T-cell (primary cell): ENCODE measurements around the gene LGI1. TPM values are rescaled to one million over a fixed set of nuclear protein-coding genes. Genes with fewer than 3 reads are reported as not detected.

Experiments
- ATAC-seq, 4 experiments: fragments of 200-7000 bp in 3 of 4; fragments of 150-1000 bp in 1 of 4; cut with Tn5 transposase; replicated peaks in 1 of 4; 1 replicate in 3 of 4; 2 replicates in 1 of 4; pipeline ENCODE4 v1.10.0; 2021; ENCODE audit warnings: moderate library complexity in 3 of 4, mild to moderate bottlenecking in 2 of 4, moderate number of reproducible peaks in 1 of 4
- CTCF ChIA-PET, 2 donors: fragments of 300-600 bp; sonication (Branson Sonifier 250); formaldehyde crosslinking; loops; one replicate each; lab custom pipeline; 2022; ENCODE audit warnings: antibody characterized with exemption in 2 of 2; lab: Charles Lee
- POLR2A ChIA-PET, 2 donors: fragments of 300-600 bp; sonication (Branson Sonifier 250); formaldehyde crosslinking; loops; one replicate each; lab custom pipeline; 2022; ENCODE audit warnings: antibody characterized with exemption in 2 of 2; lab: Charles Lee
- DNase-seq, 35 experiments: peaks; one replicate each; pipeline versions ENCODE4 v3.0.0 to v3.0.0-alpha.2; 2013 to 2023
- H3K27ac ChIP-seq: one replicate; pipeline ENCODE4 v1.5.1; 2013; ENCODE audit warnings: low read length
- H3K27me3 ChIP-seq, 2 experiments: replicated peaks in 1 of 2; 1 replicate in 1 of 2; 2 replicates in 1 of 2; pipeline versions ENCODE4 v1.6.1 to v1.7.0; 2013; ENCODE audit warnings: low read length in 1 of 2, mixed read lengths in 1 of 2; ENCODE audit not compliant: control insufficient read depth in 2 of 2, insufficient read depth in 2 of 2; ENCODE audit errors: extremely low read depth in 1 of 2
- H3K36me3 ChIP-seq, 2 donors: 1 replicate in 1 of 2; 2 replicates in 1 of 2; pipeline versions ENCODE4 v1.6.1 to v1.7.0; 2013; ENCODE audit warnings: low read length in 1 of 2; ENCODE audit not compliant: control insufficient read depth in 2 of 2, insufficient read depth in 1 of 2; ENCODE audit errors: extremely low read depth in 1 of 2
- H3K4me1 ChIP-seq, 2 experiments: 1 replicate in 1 of 2; 2 replicates in 1 of 2; pipeline versions ENCODE4 v1.6.1 to v1.7.0; 2013; ENCODE audit warnings: low read length in 2 of 2, mixed read lengths in 1 of 2; ENCODE audit not compliant: insufficient read depth in 2 of 2, control insufficient read depth in 1 of 2; ENCODE audit errors: extremely low read depth in 1 of 2
- H3K4me3 ChIP-seq, 2 donors: 1 replicate in 1 of 2; 2 replicates in 1 of 2; pipeline versions ENCODE4 v1.5.1 to v1.7.0; 2013; ENCODE audit warnings: mild to moderate bottlenecking in 2 of 2, low read length in 1 of 2, moderate library complexity in 1 of 2; ENCODE audit not compliant: control insufficient read depth in 1 of 2; ENCODE audit errors: extremely low read depth in 1 of 2
- H3K9me3 ChIP-seq: 2 replicates; pipeline ENCODE4 v1.7.0; 2013
- H3K27ac Mint-ChIP-seq, 2 donors: one replicate each; pipeline ENCODE4 v1.8.0; 2020 to 2021; ENCODE audit warnings: mild to moderate bottlenecking in 2 of 2, mixed read lengths in 2 of 2
- H3K27me3 Mint-ChIP-seq, 2 donors: one replicate each; pipeline ENCODE4 v1.8.0; 2021 to 2022; ENCODE audit warnings: mixed read lengths in 2 of 2
- H3K36me3 Mint-ChIP-seq: one replicate; pipeline ENCODE4 v1.8.0; 2021; ENCODE audit warnings: mixed read lengths
- H3K4me1 Mint-ChIP-seq, 3 donors: one replicate each; pipeline ENCODE4 v1.8.0; 2020 to 2022; ENCODE audit warnings: mixed read lengths in 3 of 3, mild to moderate bottlenecking in 1 of 3
- H3K4me3 Mint-ChIP-seq, 3 donors: one replicate each; pipeline ENCODE4 v1.8.0; 2020 to 2022; ENCODE audit warnings: mild to moderate bottlenecking in 3 of 3, mixed read lengths in 3 of 3, moderate library complexity in 3 of 3
- H3K9me3 Mint-ChIP-seq, 3 donors: one replicate each; pipeline ENCODE4 v1.8.0; 2020 to 2022; ENCODE audit warnings: mixed read lengths in 3 of 3
- WGBS: methylation state at CpG from one replicate; pipeline ENCODE4 v1.1.5; 2013; ENCODE audit warnings: missing lambda C conversion rate; ENCODE audit not compliant: insufficient coverage; 5-methylcytosine and 5-hydroxymethylcytosine counted together
- total RNA-seq, 35 experiments: library from RNA in 6 of 35; stranded (reverse) in 6 of 35; fragments of 120-200 nt in 1 of 35; gene quantifications; one replicate each; pipeline versions ENCODE4 v1.2.1 to v1.2.4 and lab custom pipeline; 2013 to 2026

Gene LGI1
- total RNA-seq, 5 donors from 2014 or later (not counting 1 experiment from before 2014, with no cell fraction given), result not detected

DNA sequence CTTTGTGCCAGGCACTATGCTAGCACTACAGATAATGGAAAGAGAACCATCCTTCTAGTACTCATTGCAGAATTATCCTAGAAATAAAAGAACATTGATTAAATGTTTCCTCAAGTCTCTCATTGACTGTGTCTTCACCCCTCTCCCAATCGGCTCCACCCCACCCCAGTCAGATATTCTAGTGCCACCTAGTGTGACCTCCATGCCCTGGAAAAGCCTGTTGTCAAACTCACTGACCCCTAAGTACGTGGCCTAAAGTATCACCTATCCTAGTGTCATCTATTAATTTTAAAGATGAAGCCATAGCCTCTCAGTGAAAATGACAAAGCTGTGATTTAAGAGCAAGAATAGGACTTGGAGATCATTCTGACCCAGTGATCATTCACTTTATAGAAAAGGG, 26.3 kb downstream of the LGI1 start:
- Mint-ChIP-seq H3K4me1 (no peaks in the 10 kb centered on the region), H3K4me3 (no peak overlapping the region), H3K9me3 (no peaks in the 10 kb centered on the region), H3K36me3 (no peaks in the 10 kb centered on the region), H3K27me3 (peaks cover 10 to 16% of the 10 kb centered on the region in 2 donors), H3K27ac (no peak overlapping the region)
- H3K9me3 ChIP-seq, result no peaks in the 10 kb centered on the region
- POLR2A ChIA-PET, result no interaction called here
- H3K27me3 ChIP-seq, result no peaks in the 10 kb centered on the region
- no peaks in the 10 kb centered on the region for H3K36me3 ChIP-seq
- WGBS, result no CpG with 5 or more reads among the region's 2 CpGs
- CTCF ChIA-PET, result no interaction called here
- ATAC-seq (no peak), DNase-seq (no peak)
- no peak overlapping the region for H3K4me3 ChIP-seq
- no peak overlapping the region for H3K27ac ChIP-seq
- H3K4me1 ChIP-seq, result no peaks in the 10 kb centered on the region

DNA sequence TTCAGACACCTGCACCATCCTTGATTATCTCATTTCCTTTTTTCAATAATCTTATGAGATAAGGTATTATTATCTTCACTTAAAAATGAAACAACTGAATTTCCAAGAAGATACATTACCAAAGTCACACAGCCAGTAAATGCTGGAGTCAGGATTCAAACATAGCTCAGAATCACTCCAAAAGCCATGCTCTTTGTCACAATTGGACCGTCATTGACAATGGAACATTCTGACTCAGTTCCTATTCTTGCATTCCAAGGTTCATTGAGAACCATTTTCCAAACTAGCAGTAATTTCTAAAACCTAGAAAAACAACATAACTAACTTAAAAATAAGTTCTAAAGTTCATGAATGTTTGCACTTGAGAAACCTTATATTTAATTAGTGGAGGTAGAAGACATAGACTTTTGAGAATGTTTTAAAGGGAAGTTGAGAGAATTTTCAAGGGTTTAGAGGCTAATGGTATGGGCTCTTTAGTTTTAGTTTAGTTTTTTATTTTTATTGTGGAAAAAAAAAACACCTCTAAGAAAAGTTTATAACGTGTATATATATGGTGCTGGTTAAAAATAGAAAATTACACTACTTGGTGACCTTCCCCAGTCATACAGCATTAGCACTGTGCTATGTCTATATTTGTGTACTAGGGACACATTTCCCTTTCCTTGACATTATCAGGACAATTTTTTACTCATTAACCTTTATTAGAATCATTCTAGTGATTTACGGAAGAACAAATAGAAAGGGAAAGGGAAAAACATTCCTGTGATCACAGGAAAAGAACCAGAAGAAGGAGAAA, 30.9 kb downstream of the LGI1 start:
- no peak overlapping the region for H3K27ac ChIP-seq
- CTCF ChIA-PET, result no interaction called here
- Mint-ChIP-seq H3K27ac (no peak overlapping the region), H3K4me3 (no peak overlapping the region), H3K4me1 (no peaks in the 10 kb centered on the region), H3K9me3 (no peaks in the 10 kb centered on the region), H3K27me3 (peaks cover 11 to 12% of the 10 kb centered on the region in 2 donors), H3K36me3 (no peaks in the 10 kb centered on the region)
- DNase-seq, result no peak
- WGBS, result 100% methylated on average over 1 of the region's 3 CpGs
- no peaks in the 10 kb centered on the region for H3K36me3 ChIP-seq
- H3K4me3 ChIP-seq, result no peak overlapping the region
- no peaks in the 10 kb centered on the region for H3K27me3 ChIP-seq
- POLR2A ChIA-PET, result no interaction called here
- no peaks in the 10 kb centered on the region for H3K4me1 ChIP-seq
- ATAC-seq, result no peak
- H3K9me3 ChIP-seq, result no peaks in the 10 kb centered on the region

DNA sequence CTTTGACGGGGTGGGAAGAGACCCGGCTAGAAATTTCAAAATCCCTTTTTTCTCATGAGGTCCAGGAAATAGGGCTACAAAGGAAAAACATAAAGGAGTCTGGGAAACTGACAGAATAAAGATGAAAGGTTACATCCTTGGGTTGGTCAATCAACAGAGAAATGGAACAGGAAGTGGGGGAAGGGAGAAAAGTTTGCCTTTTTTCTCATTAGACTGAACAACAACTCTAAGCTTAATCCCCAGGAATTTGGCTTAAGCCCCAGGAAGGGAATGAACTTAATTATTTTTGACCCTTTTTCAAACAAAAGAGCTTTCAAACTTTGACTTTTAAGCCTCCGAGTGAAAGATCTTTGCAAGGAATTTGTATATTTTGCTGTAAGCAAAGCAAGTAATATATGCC, 32.7 kb downstream of the LGI1 start:
- no peak overlapping the region for H3K27ac ChIP-seq
- Mint-ChIP-seq H3K27me3 (peaks cover 12 to 16% of the 10 kb centered on the region in 2 donors), H3K9me3 (no peaks in the 10 kb centered on the region), H3K4me1 (no peaks in the 10 kb centered on the region), H3K4me3 (no peak overlapping the region), H3K36me3 (no peaks in the 10 kb centered on the region), H3K27ac (no peak overlapping the region)
- POLR2A ChIA-PET, result no interaction called here
- no peak for DNase-seq
- ATAC-seq, result no peak
- no peaks in the 10 kb centered on the region for H3K36me3 ChIP-seq
- CTCF ChIA-PET, result no interaction called here
- no peaks in the 10 kb centered on the region for H3K27me3 ChIP-seq
- 83% methylated on average over 2 of the region's 3 CpGs for WGBS
- no peaks in the 10 kb centered on the region for H3K4me1 ChIP-seq
- H3K9me3 ChIP-seq, result no peaks in the 10 kb centered on the region
- H3K4me3 ChIP-seq, result no peak overlapping the region

DNA sequence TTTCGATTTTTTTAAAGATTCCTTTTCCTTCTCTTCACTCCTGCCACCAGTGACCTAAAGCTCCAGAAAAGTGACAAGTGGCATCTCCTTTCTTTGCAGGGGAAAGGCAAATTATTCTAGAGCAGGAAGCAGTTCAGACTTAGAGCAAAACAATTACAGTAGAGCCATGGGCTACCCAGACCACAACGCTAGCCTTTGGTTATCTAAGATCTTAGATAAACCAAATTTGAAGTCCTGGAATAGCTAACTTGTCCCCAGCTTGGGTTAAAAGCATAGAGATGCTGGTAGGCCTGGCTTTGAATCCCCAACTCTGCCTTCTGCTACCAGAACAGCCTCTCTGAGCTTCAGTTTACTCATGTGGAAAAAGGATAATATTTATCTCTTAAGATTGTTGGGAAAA, 38.4 kb downstream of the LGI1 start:
- Histone ChIP-seq H3K36me3 (no peaks in the 10 kb centered on the region), H3K27me3 (no peaks in the 10 kb centered on the region), H3K4me3 (no peak overlapping the region), H3K9me3 (no peaks in the 10 kb centered on the region), H3K27ac (no peak overlapping the region), H3K4me1 (no peaks in the 10 kb centered on the region)
- H3K9me3 Mint-ChIP-seq, result no peaks in the 10 kb centered on the region
- WGBS, result 100% methylated on average over 1 of the region's 2 CpGs
- H3K4me1 Mint-ChIP-seq, result no peaks in the 10 kb centered on the region
- no peaks in the 10 kb centered on the region for H3K36me3 Mint-ChIP-seq
- no peak overlapping the region for H3K27ac Mint-ChIP-seq
- H3K4me3 Mint-ChIP-seq, result no peak overlapping the region
- CTCF ChIA-PET, result no interaction called here
- POLR2A ChIA-PET, result no interaction called here
- H3K27me3 Mint-ChIP-seq, result peaks cover 7 to 19% of the 10 kb centered on the region in 2 donors
- ATAC-seq (no peak), DNase-seq (no peak)

DNA sequence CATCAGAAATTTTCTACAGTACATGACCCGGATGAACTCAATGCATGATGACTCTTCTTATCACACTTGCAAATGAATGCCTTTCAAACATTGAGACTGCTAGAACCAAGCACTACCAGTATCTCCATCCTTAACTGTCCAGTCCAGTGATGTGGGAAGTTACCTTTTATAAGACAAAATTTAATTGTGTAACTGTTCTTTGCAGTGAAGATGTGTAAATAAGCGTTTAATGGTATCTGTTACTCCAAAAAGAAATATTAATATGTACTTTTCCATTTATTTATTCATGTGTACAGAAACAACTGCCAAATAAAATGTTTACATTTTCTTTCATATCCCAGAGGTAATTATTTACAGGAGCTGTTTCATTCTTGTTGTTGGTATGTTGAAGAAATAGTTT, 40.1 kb downstream of the LGI1 start:
- no peaks in the 10 kb centered on the region for H3K36me3 ChIP-seq
- DNase-seq (no peak), ATAC-seq (no peak)
- Mint-ChIP-seq H3K4me3 (no peak overlapping the region), H3K27me3 (peaks cover 12 to 28% of the 10 kb centered on the region in 2 donors), H3K9me3 (no peaks in the 10 kb centered on the region), H3K27ac (no peak overlapping the region), H3K4me1 (no peaks in the 10 kb centered on the region), H3K36me3 (no peaks in the 10 kb centered on the region)
- no peak overlapping the region for H3K4me3 ChIP-seq
- no peaks in the 10 kb centered on the region for H3K9me3 ChIP-seq
- ChIA-PET POLR2A (no interaction called here), CTCF (no interaction called here)
- no CpG with 5 or more reads among the region's 2 CpGs for WGBS
- H3K27ac ChIP-seq, result no peak overlapping the region
- H3K27me3 ChIP-seq, result peaks cover 0 to 9% of the 10 kb centered on the region in 2 experiments
- no peaks in the 10 kb centered on the region for H3K4me1 ChIP-seq

DNA sequence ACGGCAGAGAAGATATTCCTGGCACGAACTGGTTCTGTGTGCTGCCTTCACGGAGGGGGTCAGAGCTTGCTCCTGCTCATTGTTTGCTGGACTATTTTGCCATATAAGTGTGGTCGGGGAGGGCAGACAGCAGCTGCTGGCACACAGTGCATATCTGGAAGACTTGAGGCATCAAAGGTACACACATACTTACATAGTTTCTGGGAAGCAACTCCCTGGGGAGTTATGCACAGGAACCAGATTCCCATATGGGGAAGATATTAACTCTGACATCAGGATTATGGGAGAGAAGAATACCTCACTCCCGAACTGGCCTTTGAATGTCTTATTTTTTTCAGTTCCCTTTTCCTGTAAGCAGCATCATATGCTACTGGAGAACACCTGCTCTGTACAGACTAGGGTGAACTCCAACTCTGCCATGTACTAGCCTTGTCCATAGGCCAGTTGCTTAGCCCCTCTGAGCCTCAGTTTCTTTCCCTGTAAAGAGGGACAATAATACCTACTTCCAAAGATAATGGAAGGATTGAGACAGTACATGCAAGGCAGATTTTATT, 41.5 kb downstream of the LGI1 start:
- no peaks in the 10 kb centered on the region for H3K36me3 Mint-ChIP-seq
- Histone ChIP-seq H3K9me3 (no peaks in the 10 kb centered on the region), H3K4me1 (no peaks in the 10 kb centered on the region), H3K27ac (no peak overlapping the region), H3K4me3 (no peak overlapping the region), H3K27me3 (peaks cover 0 to 9% of the 10 kb centered on the region in 2 experiments), H3K36me3 (no peaks in the 10 kb centered on the region)
- ATAC-seq, result no peak
- H3K27ac Mint-ChIP-seq, result no peak overlapping the region
- H3K27me3 Mint-ChIP-seq, result peaks cover 12 to 34% of the 10 kb centered on the region in 2 donors
- POLR2A ChIA-PET, result no interaction called here
- DNase-seq, result no peak
- 90% methylated on average over 2 of the region's 5 CpGs for WGBS
- no peak overlapping the region for H3K4me3 Mint-ChIP-seq
- no peaks in the 10 kb centered on the region for H3K4me1 Mint-ChIP-seq
- CTCF ChIA-PET, result no interaction called here
- H3K9me3 Mint-ChIP-seq, result no peaks in the 10 kb centered on the region
